ENCODE data around the gene CRYGA.
"Not testable (repeated sequence)": the region's sequence is repeated elsewhere in the genome, so short reads cannot be mapped to it uniquely, and the experiment has no call there.

Gene CRYGA

DNA sequence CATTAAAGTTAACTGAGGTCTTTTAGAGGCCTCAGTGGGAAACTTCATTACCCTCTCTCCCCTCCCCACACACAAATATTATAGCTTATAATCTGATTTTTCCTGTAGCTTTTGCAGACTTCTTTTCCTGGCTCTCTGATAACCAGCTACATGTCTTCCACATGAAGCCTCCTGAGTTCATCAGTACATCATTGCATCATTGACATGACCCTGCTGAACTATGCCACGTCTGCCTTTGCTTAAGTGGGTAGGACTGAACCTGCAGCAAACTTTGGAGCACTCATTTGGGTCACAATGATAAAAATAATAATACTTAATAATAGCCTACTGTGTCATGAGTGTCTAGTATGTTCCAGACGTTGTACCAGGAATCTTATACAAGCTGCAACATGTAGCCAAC lies 7.0 kb downstream of the CRYGA start:
- DNase-seq = no peak

DNA sequence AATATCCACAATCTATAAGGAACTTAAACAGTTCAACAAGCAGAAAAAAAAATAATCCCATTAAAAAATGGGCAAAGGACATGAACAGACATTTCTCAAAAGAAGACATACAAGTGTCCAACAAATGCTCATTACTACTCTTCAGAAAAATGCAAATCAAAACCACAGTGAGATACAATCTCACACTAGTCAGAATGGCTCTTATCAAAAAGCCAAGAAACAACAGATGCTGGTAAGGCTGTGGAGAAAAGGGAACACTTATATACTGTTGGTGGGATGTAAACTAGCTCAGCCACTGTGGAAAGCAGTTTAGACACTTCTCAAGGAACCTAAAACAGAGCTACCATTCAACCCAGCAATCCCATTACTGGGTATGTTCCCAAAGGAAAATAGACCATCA lies 10.2 kb downstream of the CRYGA start:
- no peak for DNase-seq

DNA sequence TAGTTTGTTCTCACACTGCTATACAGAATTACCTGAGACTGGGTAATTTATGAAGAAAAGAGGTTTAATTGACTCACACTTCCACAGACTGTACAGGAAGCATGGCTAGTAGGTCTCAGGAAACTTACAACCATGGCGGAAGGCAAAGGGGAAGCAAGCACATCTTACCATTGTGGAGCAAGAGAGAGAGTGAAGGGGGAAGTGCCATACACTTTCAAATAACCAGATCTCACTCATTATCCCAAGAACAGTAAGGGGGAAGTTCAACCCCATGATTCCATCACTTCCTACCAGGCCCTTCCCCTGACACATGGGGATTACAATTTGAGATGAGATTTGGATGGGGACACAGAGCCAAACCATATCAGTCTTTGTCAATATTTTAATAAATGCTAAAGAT lies 12.4 kb downstream of the CRYGA start:
- DNase-seq = no peak

GRCh38 chr2:208150094-208150493 lies 13.3 kb downstream of the CRYGA start:
- DNase-seq = no peak

DNA sequence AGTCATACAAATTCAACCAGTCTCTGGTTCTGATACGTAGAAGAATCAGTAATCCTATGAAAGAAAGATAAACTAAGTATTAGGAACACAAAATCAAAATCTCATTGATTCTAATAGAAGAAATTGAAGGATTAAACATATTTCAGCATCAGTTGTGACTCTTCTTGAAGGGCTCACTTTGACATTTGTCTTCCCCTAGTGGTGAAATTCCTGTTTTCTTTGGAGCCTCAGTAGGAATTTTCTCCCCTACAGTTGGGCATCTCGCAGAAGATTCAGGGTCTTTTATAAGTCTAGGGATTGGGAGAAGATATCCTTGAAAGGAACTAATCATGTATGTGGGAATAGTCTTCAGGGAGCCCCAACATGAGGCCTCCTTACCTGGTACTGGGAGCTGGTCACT lies 14.6 kb downstream of the CRYGA start:
- no peak for DNase-seq

- no peak for DNase-seq
Measured at GRCh38 chr2:208147759-208148158, 15.6 kb downstream of the CRYGA start.

DNA sequence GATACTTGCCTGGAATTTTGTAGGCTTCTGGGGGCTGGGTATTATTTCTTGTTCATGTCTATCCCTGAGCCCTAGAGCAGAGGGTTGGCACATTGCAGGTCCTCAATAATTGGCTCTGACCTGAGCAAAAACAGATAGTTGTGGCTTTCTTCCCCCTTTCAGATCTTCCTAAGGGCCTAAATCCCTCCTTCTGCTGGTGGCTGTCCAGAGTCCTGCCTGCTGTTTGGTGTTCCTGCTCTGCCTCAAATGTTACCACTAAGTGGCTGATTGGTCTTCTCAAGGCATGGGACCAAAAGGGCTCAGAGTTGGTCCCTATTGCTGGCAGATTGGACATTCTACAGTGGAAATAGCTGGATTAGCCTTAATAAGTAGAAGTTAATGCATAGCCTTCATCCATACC lies 16.4 kb downstream of the CRYGA start:
- no peak for DNase-seq

DNA sequence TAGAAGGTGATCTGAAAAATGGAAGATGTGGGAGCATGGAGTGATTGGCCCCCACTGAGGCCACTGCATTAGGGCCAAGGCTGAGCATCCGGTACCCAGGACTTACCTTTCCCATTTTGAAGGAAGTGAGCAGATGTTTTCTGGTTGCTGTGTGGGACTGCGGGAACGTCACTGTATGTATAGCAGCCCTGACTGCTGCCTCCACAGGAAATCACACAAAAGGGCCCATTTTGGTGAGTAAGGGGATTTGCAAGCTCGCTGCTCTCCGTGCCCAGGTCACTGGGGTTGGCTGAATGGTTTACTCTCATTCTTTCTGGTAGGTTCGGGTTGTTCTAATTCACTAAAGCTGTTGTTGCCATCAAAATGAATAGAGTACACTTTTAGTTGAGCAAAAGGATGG lies 17.4 kb downstream of the CRYGA start, which contains the start of gene CRYGB:
Gene CRYGB (minus strand): TSS at position 153 of the 400 bp plus-strand sequence. CDS start 38 bp downstream, at position 115.
- DNase-seq = no peak

DNA sequence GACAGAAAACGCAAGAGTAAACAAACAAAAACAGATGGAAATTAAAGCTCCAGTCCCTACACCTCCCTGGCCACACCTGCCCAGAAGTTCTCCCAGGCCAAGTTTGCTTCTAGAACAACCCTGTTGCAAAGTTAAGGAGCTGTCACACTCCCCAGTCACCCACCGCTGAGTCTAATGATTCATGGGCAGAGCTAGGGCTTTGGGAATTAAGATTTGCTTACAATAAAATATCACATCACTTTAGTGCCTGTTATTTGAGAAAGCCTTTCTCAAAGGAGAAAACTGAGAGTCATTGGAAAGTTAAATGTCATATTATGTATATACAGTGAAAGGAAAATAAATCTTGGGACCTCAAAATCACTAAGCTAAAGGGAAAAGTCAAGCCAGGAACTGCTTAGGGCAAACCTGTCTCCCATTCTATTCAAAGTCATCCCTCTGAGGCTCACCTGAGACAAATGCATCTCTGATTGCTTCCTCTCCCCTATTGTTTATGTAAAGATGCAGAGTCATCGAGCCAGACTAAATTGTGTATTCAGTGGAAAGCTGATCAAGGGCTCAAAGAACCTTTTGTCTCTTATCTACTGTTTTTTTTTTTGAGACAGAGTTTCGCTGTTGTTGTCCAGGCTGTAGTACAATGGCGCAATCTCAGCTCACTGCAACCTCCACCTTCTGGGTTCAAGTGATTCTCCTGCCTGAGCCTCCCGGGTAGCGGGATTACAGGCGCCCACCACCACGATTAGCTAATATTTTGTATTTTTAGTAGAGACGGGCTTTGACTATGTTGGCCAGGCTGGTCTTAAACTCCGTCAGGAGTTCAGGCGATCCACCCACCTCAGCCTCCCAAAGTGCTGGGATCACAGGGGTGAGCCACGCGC lies 20.2 kb downstream of the CRYGA start:
- no peak for DNase-seq

GRCh38 chr2:208142240-208142924 lies 21.0 kb downstream of the CRYGA start:
- no peak for DNase-seq

DNA sequence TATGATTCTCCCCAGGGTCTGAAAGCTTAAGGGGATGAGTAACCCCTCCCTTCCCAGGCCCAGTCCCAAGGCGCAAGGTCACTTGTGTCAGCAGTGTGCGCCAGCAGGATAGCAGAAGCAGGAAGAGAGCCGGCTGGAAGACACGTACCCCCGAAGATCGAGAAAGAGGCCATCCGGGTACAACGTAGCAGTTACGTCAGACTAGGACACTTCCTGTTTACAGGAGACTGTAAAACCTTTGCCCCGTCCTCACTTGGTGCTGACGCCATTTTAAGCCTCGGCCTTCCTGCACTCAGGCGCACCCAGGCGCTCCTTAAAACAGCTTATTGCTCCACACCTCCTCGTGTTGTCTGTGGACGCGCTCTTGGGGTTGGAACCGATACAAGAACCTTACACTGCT lies 23.9 kb downstream of the CRYGA start:
- DNase-seq = no peak

GRCh38 chr2:208138334-208138733 lies 25.1 kb downstream of the CRYGA start:
- DNase-seq = not testable (repeated sequence)

DNA sequence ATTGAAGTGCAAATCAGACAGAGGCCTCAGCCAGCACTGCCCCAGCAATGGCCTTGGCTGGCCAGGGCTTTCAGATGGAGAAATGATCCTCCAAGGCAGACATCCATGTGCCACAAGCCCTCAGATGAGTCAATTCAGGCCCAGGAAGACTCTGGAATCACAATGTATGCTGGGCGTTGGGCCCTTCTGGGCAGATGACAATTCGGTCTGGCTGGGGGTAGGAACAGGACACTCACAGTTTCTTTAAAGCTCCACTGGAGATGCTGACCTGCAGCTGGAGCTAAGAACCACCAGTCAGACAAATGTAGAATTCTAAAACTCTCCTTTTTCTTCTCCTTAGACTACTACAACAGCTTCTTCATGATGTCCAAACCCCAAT lies 26.7 kb downstream of the CRYGA start:
- no peak for DNase-seq

DNA sequence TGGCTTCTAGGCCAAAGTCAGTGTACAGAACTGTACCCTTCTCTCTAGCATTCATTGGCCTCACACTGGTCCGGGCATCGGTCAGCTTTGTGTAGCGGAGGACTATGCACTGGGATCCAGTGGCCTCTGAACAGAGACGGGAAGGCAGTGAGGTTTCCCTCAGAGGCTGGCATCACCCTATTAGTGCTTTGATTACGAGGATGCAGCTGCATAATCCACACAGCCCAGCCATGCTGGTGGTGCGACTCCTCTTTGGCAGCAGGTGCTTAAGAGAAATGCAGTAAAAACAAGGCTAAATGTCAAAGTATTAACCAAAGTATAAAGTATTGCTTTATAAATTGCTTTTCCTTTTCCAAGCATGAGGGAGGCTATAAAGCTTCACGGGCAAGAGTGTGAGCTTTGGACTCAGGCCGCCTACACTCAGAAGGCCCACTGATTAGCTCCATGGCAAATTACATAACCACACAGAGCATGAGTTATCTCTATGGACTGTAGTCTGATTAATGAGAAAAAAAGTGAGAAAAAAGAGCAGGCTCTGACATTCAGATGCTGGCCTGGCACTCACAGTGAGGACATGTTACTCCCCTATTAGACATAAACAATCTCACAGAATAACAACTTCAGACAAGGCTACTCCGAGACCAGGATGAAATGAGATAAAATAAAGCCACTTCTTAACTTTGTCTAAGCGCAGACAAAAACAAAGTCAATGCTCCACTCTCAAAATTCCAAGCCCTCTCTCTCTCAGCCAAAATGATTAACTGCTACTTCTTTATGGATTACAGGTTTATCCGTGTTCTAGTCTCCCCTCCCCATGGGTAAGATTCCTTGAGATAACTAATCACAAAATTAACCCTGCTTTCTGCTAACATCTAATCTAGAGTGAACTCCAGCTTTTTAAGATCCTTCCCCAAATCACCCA lies 27.3 kb downstream of the CRYGA start:
- DNase-seq = no peak

DNA sequence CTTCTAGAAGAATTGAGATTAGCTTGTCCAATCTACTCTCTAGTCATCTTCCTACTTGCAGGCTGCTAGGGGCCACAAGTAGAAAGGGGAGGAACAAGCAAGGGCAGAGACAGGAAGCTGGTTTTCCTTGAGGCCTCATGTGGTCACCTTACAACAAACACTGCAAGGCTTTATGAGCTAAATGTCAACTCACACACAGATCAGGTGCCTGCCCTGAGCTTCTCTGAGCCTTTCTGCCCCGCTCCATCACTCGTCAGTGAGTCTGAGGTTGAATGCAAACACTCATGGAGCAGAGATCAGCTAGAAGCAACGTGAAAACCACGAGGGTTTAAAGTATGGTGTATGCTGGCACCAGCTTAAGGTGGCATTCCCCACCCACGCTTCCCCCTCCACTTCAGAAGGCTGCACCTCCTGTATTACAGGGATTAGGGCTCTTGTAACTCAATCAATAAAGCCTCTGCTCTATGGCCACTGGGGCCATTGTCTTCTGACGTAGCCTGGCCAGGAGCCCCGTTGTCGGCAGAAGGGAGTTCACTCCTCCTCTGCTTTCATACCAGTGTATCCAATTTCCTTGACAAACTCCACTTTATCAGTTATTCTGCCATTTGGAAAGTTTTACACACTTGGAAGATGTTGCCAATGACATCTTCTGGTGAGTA lies 28.3 kb downstream of the CRYGA start:
- DNase-seq = peak; percentile 24

DNA sequence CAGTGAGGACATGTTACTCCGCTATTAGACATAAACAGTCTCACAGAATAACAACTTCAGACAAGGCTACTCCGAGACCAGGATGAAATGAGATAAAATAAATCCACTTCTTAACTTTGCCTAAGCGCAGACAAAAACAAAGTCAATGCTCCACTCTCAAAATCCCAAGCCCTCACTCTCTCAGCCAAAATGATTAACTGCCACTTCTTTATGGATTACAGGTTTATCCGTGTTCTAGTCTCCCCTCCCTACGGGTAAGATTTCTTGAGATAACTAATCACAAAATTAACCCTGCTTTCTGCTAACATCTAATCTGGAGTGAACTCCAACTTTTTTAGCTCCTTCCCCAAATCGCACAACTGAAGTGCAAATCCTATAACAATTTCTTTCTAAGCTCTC lies 32.7 kb downstream of the CRYGA start:
- no peak for DNase-seq

- no peak for DNase-seq
Measured at GRCh38 chr2:208129744-208130711, 33.4 kb downstream of the CRYGA start, which contains the start of gene CRYGC. TSS of gene CRYGC (minus strand) at chr2:208129828. CDS start at chr2:208129792, 36 bp downstream.

GRCh38 chr2:208128136-208128535 lies 35.3 kb downstream of the CRYGA start:
- DNase-seq = no peak

GRCh38 chr2:208127090-208127489 lies 36.3 kb downstream of the CRYGA start:
- no peak for DNase-seq

DNA sequence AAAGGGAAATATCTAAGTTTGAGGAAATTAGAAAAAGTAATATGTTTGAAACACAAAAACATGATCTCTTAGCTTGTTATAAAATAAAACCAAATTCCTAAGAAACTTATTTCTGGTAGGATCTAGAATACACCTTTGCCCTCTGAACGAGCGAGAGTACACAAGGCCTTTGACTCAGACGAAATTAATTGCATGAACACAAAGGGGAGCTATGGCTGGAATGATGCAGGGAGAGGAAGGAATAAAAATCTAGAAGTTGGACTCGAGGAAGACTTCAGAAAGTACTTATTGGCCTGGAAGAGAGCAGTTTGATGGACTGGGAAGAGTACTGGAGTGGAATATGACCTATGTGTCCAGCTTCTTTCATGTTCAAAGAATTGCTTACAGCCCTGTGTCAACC lies 38.1 kb downstream of the CRYGA start:
- DNase-seq = no peak

DNA sequence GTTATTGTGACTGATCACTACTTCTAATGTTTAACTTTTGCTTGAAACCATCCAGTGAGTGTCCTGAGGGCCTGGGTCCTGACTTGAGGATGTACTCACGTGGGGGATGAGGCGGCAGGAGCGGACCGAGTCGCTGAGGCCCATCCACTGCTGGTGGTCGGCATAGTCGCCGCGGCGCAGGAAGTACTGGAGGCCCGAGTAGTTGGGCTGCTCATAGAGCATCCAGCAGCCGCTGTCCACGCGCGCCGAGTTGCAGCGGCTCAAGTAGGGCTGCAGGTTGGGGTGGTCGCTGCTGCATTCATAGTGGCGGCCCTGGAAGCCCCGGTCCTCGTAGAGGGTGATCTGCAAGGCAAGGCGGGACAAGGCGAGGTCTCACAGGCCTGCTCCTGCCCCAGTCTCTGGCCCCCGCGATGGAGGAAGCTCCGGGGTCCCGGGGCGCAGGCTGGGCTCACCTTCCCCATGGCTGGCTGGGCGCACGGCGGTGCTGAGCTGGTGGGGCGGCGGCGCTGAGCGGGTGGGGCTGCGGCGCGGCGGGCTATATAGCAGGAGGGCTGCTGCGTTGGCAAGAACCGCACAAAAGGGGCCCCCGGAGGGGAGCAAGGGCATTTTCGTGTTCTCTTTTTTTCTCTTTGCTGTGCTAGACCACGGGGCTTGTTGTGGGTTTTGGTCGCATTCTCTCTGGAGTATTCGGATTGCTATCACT lies 39.2 kb downstream of the CRYGA start, which contains the start of gene CRYGD:
Gene CRYGD (minus strand): TSS at position 512 of the 703 bp plus-strand sequence. CDS start 51 bp downstream, at position 461.
- not testable (repeated sequence) for DNase-seq
